Activated gamma-delta T cell (primary cell): Measurements from ENCODE around the gene PSAP.
"Not testable (repeated sequence)": the region's sequence is repeated elsewhere in the genome, so short reads cannot be mapped to it uniquely, and the experiment has no call there.

Source experiments
- DNase-seq: peaks from one replicate; lab custom pipeline; 2025; lab: John Stamatoyannopoulos, UW
- total RNA-seq, 2 donors: gene quantifications; one replicate each; lab custom pipeline; 2026; lab: John Stamatoyannopoulos, UW

The PSAP gene
- total RNA-seq, result 226 to 286 reads per million in 2 donors

DNA sequence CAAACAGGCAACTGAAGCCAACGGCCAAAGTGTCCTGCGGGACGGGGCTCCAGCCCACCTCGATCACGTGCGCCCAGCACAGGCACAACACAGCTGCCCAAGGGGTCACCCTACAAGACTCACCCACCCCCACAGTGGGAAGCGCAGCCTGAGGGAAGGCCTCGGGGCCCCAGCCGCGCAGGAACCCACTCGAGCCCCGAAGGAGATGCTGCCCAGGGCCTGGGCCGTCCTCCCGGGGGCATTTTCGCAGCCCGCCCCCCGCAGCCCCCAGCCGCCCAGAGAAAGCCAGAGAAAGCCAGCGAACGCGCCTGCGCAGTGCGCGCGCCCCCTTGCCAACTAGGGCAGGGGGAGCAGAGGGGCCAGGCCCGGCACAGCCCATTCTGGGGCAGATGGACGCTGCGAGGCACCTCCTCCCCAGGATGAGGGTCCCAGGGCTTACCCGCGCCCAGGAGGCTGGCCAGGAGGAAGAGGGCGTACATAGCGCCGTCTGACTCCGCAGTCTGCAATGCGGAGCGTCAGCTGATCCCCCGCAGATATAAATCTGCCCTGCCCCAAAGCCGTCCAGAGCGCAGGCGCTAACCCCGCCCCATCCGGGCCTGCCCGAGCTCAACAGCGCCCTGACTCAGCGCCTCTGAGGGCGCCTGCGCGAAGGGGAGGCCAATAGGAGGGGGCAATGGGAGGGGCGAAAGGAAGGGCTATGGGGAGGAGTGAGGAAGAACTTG, at the start of gene PSAP:
Gene PSAP (minus strand): TSS at position 509 of the 722 bp plus-strand sequence. CDS start 30 bp downstream, at position 479.
- peak; percentile 97 for DNase-seq

GRCh38 chr10:71900441-71901180, 49.6 kb upstream of the PSAP start:
- DNase-seq, result no peak

- no peak for DNase-seq
These were observed 48.8 kb upstream of the PSAP start for GRCh38 chr10:71899665-71900412.

DNA sequence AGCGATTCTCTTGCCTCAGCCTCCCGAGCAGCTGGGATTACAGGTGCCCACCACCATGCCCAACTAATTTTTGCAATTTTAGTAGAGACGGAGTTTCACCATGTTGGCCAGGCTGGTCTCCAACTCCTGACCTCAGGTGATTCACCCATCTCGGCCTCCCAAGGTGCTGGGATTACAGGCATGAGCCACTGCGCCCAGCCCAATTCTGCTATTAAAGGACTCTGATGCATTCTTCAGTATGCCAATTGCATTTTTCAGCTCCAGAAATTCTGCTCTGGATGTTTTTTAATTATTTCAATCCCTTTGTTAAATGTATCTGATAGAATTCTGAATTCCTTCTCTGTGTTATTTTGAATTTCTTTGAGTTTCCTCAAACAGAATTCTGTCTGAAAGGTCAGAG, 47.3 kb upstream of the PSAP start:
- DNase-seq, result not testable (repeated sequence)

GRCh38 chr10:71893920-71894319, 42.9 kb upstream of the PSAP start:
- no peak for DNase-seq

- DNase-seq, result no peak
These were observed 42.3 kb upstream of the PSAP start for GRCh38 chr10:71893258-71893815.

GRCh38 chr10:71891437-71891836, 40.4 kb upstream of the PSAP start:
- DNase-seq, result no peak

DNA sequence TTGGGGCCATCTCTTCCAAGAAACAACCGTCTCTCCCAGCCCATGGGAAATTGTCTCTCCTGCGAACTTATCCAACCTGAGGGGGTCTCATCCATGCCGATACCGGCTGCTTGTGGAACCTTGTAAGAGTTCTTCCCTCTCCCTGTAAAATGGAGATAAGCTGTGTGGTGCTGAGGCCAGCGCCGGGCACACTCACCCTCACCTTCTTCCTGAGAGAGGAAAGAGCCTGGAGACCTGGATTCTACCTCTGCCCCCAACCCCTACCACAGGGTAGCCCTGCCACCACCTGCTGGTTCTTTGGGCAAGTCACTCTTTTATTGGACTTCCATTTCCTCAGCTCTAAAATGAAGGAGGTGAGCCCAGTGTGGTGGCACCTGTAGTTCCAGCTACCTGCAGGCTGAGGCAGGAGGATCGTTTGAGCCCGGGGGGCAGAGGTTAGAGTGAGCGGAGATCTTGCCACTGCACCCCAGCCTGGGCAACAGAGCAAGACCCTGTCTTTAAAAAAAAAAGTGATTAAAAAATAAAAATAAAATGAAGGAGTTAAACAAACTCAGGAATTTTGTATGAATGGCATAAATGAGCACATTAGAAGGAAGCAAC, 38.4 kb upstream of the PSAP start:
- no peak for DNase-seq

- DNase-seq, result no peak
These were observed 37.8 kb upstream of the PSAP start for GRCh38 chr10:71888623-71889387.

GRCh38 chr10:71888248-71888622, 37.2 kb upstream of the PSAP start:
- DNase-seq, result no peak

- DNase-seq, result no peak
These were observed 36.7 kb upstream of the PSAP start for GRCh38 chr10:71887743-71888142.

GRCh38 chr10:71882813-71883659, 32.0 kb upstream of the PSAP start:
- DNase-seq, result no peak

DNA sequence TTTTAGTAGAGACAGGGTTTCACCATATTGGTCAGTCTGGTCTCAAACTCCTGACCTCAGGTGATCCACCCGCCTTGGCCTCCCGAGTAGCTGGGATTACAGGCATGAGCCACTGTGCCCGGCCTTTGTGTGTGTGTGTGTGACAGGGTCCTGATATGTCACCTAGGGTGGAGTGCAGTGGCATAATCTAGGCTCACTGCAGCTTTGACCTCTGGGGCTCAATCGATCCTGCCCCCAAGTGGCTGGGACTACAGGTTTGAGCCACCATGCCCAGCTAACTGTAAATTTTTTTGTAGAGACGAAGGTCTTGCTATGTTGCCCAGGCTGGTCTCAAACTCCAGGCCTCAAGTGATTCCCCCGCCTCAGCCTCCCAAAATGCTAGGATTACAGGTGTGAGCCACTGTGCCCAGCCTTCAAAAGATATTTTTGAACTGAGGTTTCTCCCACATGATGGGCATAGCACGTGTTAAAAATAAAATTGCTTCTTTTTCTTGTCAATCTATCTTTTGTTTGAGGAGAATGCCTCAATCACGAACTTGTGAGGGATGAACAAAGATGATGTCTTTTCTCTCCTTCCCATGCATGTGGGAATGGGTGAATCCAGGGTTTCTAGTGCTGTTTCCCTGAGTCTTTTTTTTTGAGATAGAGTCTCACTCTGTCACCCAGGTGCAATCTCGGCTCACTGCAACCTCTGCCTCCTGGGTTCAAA, 30.8 kb upstream of the PSAP start:
- no peak for DNase-seq

DNA sequence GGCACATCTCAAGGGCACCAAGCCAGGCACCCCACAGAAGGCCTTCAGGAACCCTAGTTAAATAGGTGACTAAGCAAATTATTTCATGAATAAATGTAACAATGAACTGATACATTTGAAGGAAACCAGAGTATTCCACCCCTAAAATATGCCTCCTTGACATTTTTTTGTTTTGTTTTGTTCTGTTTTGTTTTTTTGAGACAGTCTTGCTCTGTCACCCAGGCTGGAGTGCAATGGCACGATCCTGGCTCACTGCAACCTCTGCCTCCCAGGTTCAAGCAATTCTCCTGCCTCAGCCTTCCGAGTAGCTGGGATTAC, 30.2 kb upstream of the PSAP start:
- not testable (repeated sequence) for DNase-seq

DNA sequence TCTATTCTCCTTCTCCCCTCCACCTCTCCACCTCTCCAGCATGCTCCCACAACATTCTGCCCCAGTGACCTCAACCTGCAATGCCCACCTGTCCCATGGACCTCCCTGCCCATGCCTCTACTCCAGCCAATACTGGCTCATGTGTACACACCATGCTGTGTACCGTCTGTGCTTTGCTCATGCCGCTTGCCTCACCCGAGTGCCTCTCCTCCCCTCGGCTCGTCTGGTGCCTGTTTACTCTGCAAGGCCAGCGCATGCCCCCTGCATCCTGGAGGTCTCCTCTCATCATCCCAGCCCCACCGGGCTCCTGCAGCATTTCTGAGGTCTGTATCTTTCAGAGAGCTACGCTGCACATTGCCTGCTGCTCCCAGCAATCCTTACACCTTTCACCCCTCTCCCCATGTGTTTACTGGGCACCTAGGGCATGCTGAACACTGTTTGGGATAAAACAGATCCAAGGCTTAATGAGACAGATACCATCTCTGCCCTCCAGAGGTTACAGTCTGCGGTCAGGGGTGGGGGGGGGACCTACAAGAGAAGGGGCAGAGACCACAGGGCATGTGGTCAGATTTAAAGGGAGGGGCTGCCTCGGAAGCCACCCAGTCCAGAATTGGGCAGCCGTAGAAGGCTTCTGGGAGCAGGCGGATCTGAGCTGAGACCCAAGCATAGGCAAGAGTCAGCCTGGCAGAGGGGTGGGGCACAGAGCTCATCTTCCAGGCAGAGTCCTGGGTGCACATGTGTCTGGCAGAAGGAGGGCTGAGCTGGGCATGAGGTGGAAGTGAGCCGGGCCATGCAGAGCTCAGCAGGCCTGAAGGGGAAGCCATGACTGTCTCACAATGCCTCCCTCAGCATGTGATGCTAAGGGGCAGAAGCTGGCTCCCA, 29.6 kb upstream of the PSAP start:
- no peak for DNase-seq

- DNase-seq, result no peak
These were observed 27.4 kb upstream of the PSAP start for GRCh38 chr10:71878327-71879034.

- no peak for DNase-seq
These were observed 26.8 kb upstream of the PSAP start for GRCh38 chr10:71877821-71878220.
